Fibroblast of lung (primary cell): ENCODE measurements around the gene GBX2. TPM values are rescaled to one million over a fixed set of nuclear protein-coding genes. Genes with fewer than 3 reads are reported as not detected.

Source experiments
- DNase-seq, 2 donors: peaks; one replicate each; pipeline versions ENCODE4 v3.0.0 to v3.0.0-alpha.2; 2010; ENCODE audit warnings: low read depth in 2 of 2
- H2AFZ ChIP-seq: 2 replicates; pipeline ENCODE4 v1.5.1; 2012; ENCODE audit warnings: low read length, control low read depth, inconsistent platforms
- H3K27ac ChIP-seq: 2 replicates; pipeline ENCODE4 v1.5.1; 2011; ENCODE audit warnings: low read length, control low read depth; ENCODE audit not compliant: insufficient read depth
- H3K27me3 ChIP-seq: 2 replicates; pipeline ENCODE4 v1.5.1; 2011; ENCODE audit warnings: mild to moderate bottlenecking, low read length; ENCODE audit not compliant: control insufficient read depth, insufficient read depth
- H3K36me3 ChIP-seq: 2 replicates; pipeline ENCODE4 v1.5.1; 2011; ENCODE audit warnings: low read length; ENCODE audit not compliant: control insufficient read depth, insufficient read depth
- H3K4me1 ChIP-seq: 2 replicates; pipeline ENCODE4 v1.5.1; 2011; ENCODE audit warnings: low read length; ENCODE audit not compliant: control insufficient read depth, insufficient read depth; ENCODE audit errors: extremely low read depth
- H3K4me2 ChIP-seq: 2 replicates; pipeline ENCODE4 v1.5.1; 2011; ENCODE audit warnings: low read length, control low read depth; ENCODE audit not compliant: insufficient read depth; ENCODE audit errors: extremely low read depth
- H3K4me3 ChIP-seq, 4 experiments: fragments of 200-600 bp in 1 of 4; sonication (generic) in 1 of 4; replicated peaks in 1 of 4; 2 replicates each; pipeline ENCODE4 v1.5.1; 2011 to 2016; ENCODE audit warnings: low read length in 4 of 4, low read depth in 3 of 4, mild to moderate bottlenecking in 3 of 4, control low read depth in 2 of 4, inconsistent platforms in 1 of 4, mixed read lengths in 1 of 4; ENCODE audit not compliant: insufficient read depth in 1 of 4; ENCODE audit errors: control extremely low read depth in 1 of 4
- H3K79me2 ChIP-seq: 2 replicates; pipeline ENCODE4 v1.5.1; 2012; ENCODE audit warnings: mild to moderate bottlenecking, low read length, inconsistent platforms; ENCODE audit not compliant: control insufficient read depth, insufficient read depth
- H3K9ac ChIP-seq: 2 replicates; pipeline ENCODE4 v1.5.1; 2011; ENCODE audit warnings: mild to moderate bottlenecking, low read length, control low read depth; ENCODE audit not compliant: insufficient read depth
- H3K9me3 ChIP-seq: 2 replicates; pipeline ENCODE4 v1.5.1; 2012; ENCODE audit warnings: low read depth, low read length; ENCODE audit not compliant: control insufficient read depth, insufficient read depth
- H4K20me1 ChIP-seq: 2 replicates; pipeline ENCODE4 v1.5.1; 2011; ENCODE audit warnings: low read length; ENCODE audit not compliant: control insufficient read depth, insufficient read depth; ENCODE audit errors: extremely low read depth
- CTCF ChIP-seq, 2 donors: IDR thresholded peaks in 1 of 2; conservative IDR thresholded peaks in 1 of 2; 1 replicate in 1 of 2; 2 replicates in 1 of 2; pipeline ENCODE4 v1.5.1; 2011 to 2012; ENCODE audit warnings: low read length in 2 of 2, control low read depth in 1 of 2, inconsistent platforms in 1 of 2, low read depth in 1 of 2, mild to moderate bottlenecking in 1 of 2
- EZH2 ChIP-seq: IDR thresholded peaks from 2 replicates; pipeline ENCODE4 v1.5.1; 2012; ENCODE audit warnings: low read length, control low read depth, mild to moderate bottlenecking; ENCODE audit errors: missing control alignments
- polyA plus RNA-seq, 2 donors: library from polyadenylated mRNA; depleted of rRNA in 1 of 2; stranded (reverse) in 1 of 2; unstranded in 1 of 2; fragments of >200 nt; gene quantifications; 2 replicates each; pipeline ENCODE4 v1.2.1, GENCODE V29; 2011 to 2012; ENCODE audit warnings: missing spikeins in 1 of 2
- total RNA-seq: library from RNA; depleted of rRNA; stranded (reverse); fragments of >200 nt; gene quantifications from 2 replicates; pipeline ENCODE4 v1.2.1, GENCODE V29; 2014

GBX2 gene
- total and polyA plus RNA-seq, 2 donors (not counting 1 experiment from before 2014, with no cell fraction given) = 0.25 TPM; not detected in 1

- no peak for DNase-seq
- Histone ChIP-seq H3K4me3 (no peak overlapping the region), H3K4me1 (no peaks in the 10 kb centered on the region), H3K36me3 (no peaks in the 10 kb centered on the region), H3K4me2 (no peak overlapping the region), H3K9me3 (no peaks in the 10 kb centered on the region), H3K79me2 (no peaks in the 10 kb centered on the region), H4K20me1 (no peaks in the 10 kb centered on the region), H3K27ac (no peak overlapping the region), H3K9ac (no peak overlapping the region), H3K27me3 (no peaks in the 10 kb centered on the region), H2AFZ (no peak overlapping the region)
- TF ChIP-seq EZH2 = no peak
- TF ChIP-seq CTCF (conservative IDR thresholded peaks at IDR 0.05 in 1 of 2, IDR thresholded peaks at IDR 0.05 in 1 of 2; ENCODE audit: low read depth in 1 of 2, low read length in 2 of 2) = no peak
These were observed 47.7 kb upstream of the GBX2 start for GRCh38 chr2:236215761-236216333.

DNA sequence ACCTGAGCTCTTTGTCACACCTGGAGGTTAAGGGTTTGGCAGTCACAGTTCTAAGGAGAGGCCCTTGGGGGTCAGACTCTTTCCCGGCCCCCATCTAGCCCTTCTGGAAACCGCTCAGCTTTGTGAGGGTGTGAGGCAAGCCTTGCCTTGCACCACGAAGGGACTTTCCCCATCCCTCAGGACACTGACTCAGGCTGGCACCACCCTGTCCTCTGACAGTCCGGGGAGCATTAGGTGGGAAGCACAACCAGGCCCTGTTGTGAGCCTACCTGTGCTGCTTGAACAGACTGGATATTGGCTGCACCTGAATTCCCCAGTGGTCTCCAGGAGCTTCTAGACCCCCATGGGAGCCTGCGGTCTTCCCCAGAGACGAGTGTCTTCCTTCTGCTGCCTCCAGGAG lies 47.0 kb upstream of the GBX2 start:
- H3K4me1 ChIP-seq = no peaks in the 10 kb centered on the region
- no peaks in the 10 kb centered on the region for H3K36me3 ChIP-seq
- DNase-seq = no peak
- no peak for TF ChIP-seq EZH2
- no peaks in the 10 kb centered on the region for H3K27me3 ChIP-seq
- no peaks in the 10 kb centered on the region for H3K79me2 ChIP-seq
- no peak overlapping the region for H3K27ac ChIP-seq
- no peak overlapping the region for H2AFZ ChIP-seq
- H4K20me1 ChIP-seq = no peaks in the 10 kb centered on the region
- H3K9ac ChIP-seq = no peak overlapping the region
- H3K4me3 ChIP-seq = no peak overlapping the region
- H3K9me3 ChIP-seq = no peaks in the 10 kb centered on the region
- H3K4me2 ChIP-seq = no peak overlapping the region

GRCh38 chr2:236214376-236214995 lies 46.3 kb upstream of the GBX2 start:
- no peaks in the 10 kb centered on the region for H3K4me1 ChIP-seq
- DNase-seq = no peak
- H4K20me1 ChIP-seq = no peaks in the 10 kb centered on the region
- no peaks in the 10 kb centered on the region for H3K9me3 ChIP-seq
- H3K27me3 ChIP-seq = no peaks in the 10 kb centered on the region
- H3K4me3 ChIP-seq = no peak overlapping the region
- H3K9ac ChIP-seq = no peak overlapping the region
- no peak overlapping the region for H3K27ac ChIP-seq
- no peaks in the 10 kb centered on the region for H3K79me2 ChIP-seq
- no peak overlapping the region for H3K4me2 ChIP-seq
- TF ChIP-seq CTCF (conservative IDR thresholded peaks at IDR 0.05 in 1 of 2, IDR thresholded peaks at IDR 0.05 in 1 of 2; ENCODE audit: low read depth in 1 of 2, low read length in 2 of 2) (no peak), EZH2 (no peak)
- H3K36me3 ChIP-seq = no peaks in the 10 kb centered on the region
- no peak overlapping the region for H2AFZ ChIP-seq
